SU-DHL-6 (cell line): Measurements from ENCODE around the gene IDNK.

Experiments used
- H2AFZ ChIP-seq: fragments of 200-600 bp; sonication (generic); 2 replicates; pipeline ENCODE4 v1.6.1; 2014; ENCODE audit warnings: low read depth, mild to moderate bottlenecking, moderate library complexity, mixed read lengths, antibody characterized with exemption, low read length; ENCODE audit not compliant: severe bottlenecking
- H3F3A ChIP-seq: fragments of 200-600 bp; shearing (Covaris generic); 2 replicates; pipeline ENCODE4 v1.6.0; 2016; ENCODE audit warnings: antibody characterized with exemption, mild to moderate bottlenecking; ENCODE audit not compliant: insufficient read depth
- H3K27ac ChIP-seq: fragments of 200-600 bp; sonication (generic); 2 replicates; pipeline ENCODE4 v1.5.1; 2016; ENCODE audit warnings: low read depth, mild to moderate bottlenecking, low read length, moderate library complexity, mixed read lengths
- H3K27me3 ChIP-seq: fragments of 200-600 bp; sonication (generic), shearing (Covaris generic); 2 replicates; pipeline ENCODE4 v1.6.0; 2014; ENCODE audit warnings: mild to moderate bottlenecking, low read length
- H3K36me3 ChIP-seq: fragments of 200-600 bp; sonication (generic); 2 replicates; pipeline ENCODE4 v1.6.1; 2014; ENCODE audit warnings: mild to moderate bottlenecking, low read length, mixed read lengths
- H3K4me2 ChIP-seq: fragments of 300-600, 200-600 bp; shearing (Covaris generic), sonication (generic); 2 replicates; pipeline ENCODE4 v1.6.0; 2014; ENCODE audit warnings: low read length, low read depth, mild to moderate bottlenecking; ENCODE audit not compliant: poor library complexity, severe bottlenecking
- H3K4me3 ChIP-seq: fragments of 200-600 bp; sonication (generic); 2 replicates; pipeline ENCODE4 v1.5.1; 2014; ENCODE audit warnings: antibody characterized with exemption, low read length, mild to moderate bottlenecking, mixed read lengths; ENCODE audit not compliant: insufficient read depth, poor library complexity, severe bottlenecking
- H3K79me2 ChIP-seq: fragments of 200-600 bp; sonication (generic); 2 replicates; pipeline ENCODE4 v1.6.1; 2014; ENCODE audit warnings: mild to moderate bottlenecking, low read length, moderate library complexity; ENCODE audit not compliant: insufficient read depth
- H3K9ac ChIP-seq: fragments of 200-600 bp; sonication (generic); 2 replicates; pipeline ENCODE4 v1.7.0; 2014; ENCODE audit warnings: mild to moderate bottlenecking, low read length
- H3K9me2 ChIP-seq: fragments of 200-600 bp; sonication (generic); replicated peaks from 2 replicates; pipeline ENCODE4 v1.6.1; 2014; ENCODE audit warnings: low read length; ENCODE audit not compliant: insufficient read depth
- H3K9me3 ChIP-seq: fragments of 200-600 bp; sonication (generic); 2 replicates; pipeline ENCODE4 v1.6.1; 2014; ENCODE audit warnings: low read length, mixed read lengths; ENCODE audit not compliant: insufficient read depth
- H4K20me1 ChIP-seq: fragments of 200-600 bp; sonication (generic); 2 replicates; pipeline ENCODE4 v1.6.1; 2014; ENCODE audit warnings: low read depth, mild to moderate bottlenecking, antibody characterized with exemption, low read length, moderate library complexity, mixed read lengths
- CTCF ChIP-seq: fragments of 200-600 bp; sonication (generic); IDR thresholded peaks from one replicate; pipeline ENCODE4 v1.5.1; 2017; ENCODE audit warnings: antibody characterized with exemption, mild to moderate bottlenecking, low read length, moderate library complexity; ENCODE audit not compliant: insufficient read depth, poor library complexity, severe bottlenecking
- EZH2phosphoT487 ChIP-seq: fragments of 200-600 bp; sonication (generic), shearing (Covaris generic); conservative IDR thresholded peaks from 2 replicates; pipeline ENCODE4 v1.6.1; 2018; ENCODE audit warnings: mild to moderate bottlenecking, antibody characterized with exemption, low read length, moderate library complexity, mixed read lengths

IDNK gene

GRCh38 chr9:83656032-83656680, 33.2 kb downstream of the IDNK start:
- no peak for TF ChIP-seq EZH2phosphoT487
- TF ChIP-seq CTCF = no peak
- no peaks in the 10 kb centered on the region for H3F3A ChIP-seq
- no peaks in the 10 kb centered on the region for H3K79me2 ChIP-seq
- no peak overlapping the region for H3K9ac ChIP-seq
- no peaks in the 10 kb centered on the region for H4K20me1 ChIP-seq
- H3K36me3 ChIP-seq = peaks cover 24% of the 10 kb centered on the region
- H3K4me3 ChIP-seq = no peak overlapping the region
- no peak overlapping the region for H3K4me2 ChIP-seq
- H3K9me2 ChIP-seq = no peaks in the 10 kb centered on the region
- H3K27me3 ChIP-seq = no peaks in the 10 kb centered on the region
- H2AFZ ChIP-seq = no peak overlapping the region
- no peaks in the 10 kb centered on the region for H3K9me3 ChIP-seq
- H3K27ac ChIP-seq = no peak overlapping the region

- Histone ChIP-seq H2AFZ (no peak overlapping the region), H3K4me3 (no peak overlapping the region), H3K79me2 (no peaks in the 10 kb centered on the region), H4K20me1 (no peaks in the 10 kb centered on the region), H3K9me2 (no peaks in the 10 kb centered on the region), H3K9me3 (no peaks in the 10 kb centered on the region), H3K9ac (no peak overlapping the region), H3K27me3 (no peaks in the 10 kb centered on the region), H3F3A (no peaks in the 10 kb centered on the region), H3K36me3 (peaks cover 32% of the 10 kb centered on the region), H3K4me2 (no peak overlapping the region), H3K27ac (no peak overlapping the region)
- TF ChIP-seq CTCF (no peak), EZH2phosphoT487 (no peak)
Measured at GRCh38 chr9:83656952-83657351, 34.0 kb downstream of the IDNK start.

- TF ChIP-seq CTCF (no peak), EZH2phosphoT487 (no peak)
Measured at GRCh38 chr9:83662933-83663332, 40.0 kb downstream of the IDNK start.

More at GRCh38 chr9:83662933-83663332, 40.0 kb downstream of the IDNK start:
- peaks cover 42% of the 10 kb centered on the region for H3K36me3 ChIP-seq
- no peak overlapping the region for H3K9ac ChIP-seq
- H3K79me2 ChIP-seq = no peaks in the 10 kb centered on the region
- no peaks in the 10 kb centered on the region for H4K20me1 ChIP-seq
- no peak overlapping the region for H3K4me2 ChIP-seq
- no peaks in the 10 kb centered on the region for H3K9me3 ChIP-seq
- H3K4me3 ChIP-seq = no peak overlapping the region
- no peak overlapping the region for H2AFZ ChIP-seq
- no peaks in the 10 kb centered on the region for H3F3A ChIP-seq
- H3K27me3 ChIP-seq = no peaks in the 10 kb centered on the region
- H3K27ac ChIP-seq = no peak overlapping the region
- H3K9me2 ChIP-seq = no peaks in the 10 kb centered on the region
